HepG2 (cell line): ENCODE results near the gene ZBTB20. TPM values are rescaled to one million over a fixed set of nuclear protein-coding genes. Genes with fewer than 3 reads are reported as not detected.

Experiments used
- ATAC-seq: fragments of 200-7000 bp; cut with Tn5 transposase; 3 replicates; pipeline ENCODE4 v1.9.1; 2020; ENCODE audit warnings: mild to moderate bottlenecking, moderate library complexity
- BruUV-seq: library from RNA; stranded (reverse); fragments of 400-500 nt; replicated peaks from 2 replicates; lab custom pipeline; 2021; lab: Mats Ljungman, UMichigan
- CTCF ChIA-PET: fragments of 300-600 bp; formaldehyde crosslinking; extraction: SDS; loops from one replicate; lab custom pipeline; 2021; ENCODE audit warnings: low total read pairs, inconsistent platforms, low intra/inter-chr PET ratio; lab: Yijun Ruan, JAX
- POLR2A ChIA-PET: fragments of 350-600 bp; sonication (Branson Sonifier 250); formaldehyde crosslinking; loops from one replicate; lab custom pipeline; 2020; ENCODE audit warnings: antibody characterized with exemption, inconsistent platforms; lab: Yijun Ruan, JAX
- DNase-seq: peaks from one replicate; pipeline ENCODE4 v3.0.0-alpha.2; 2015; ENCODE audit warnings: low spot score
- FAIRE-seq: peaks from 3 replicates; lab custom pipeline; 2011; peaks lifted over from hg19 to GRCh38; lab: Jason Lieb, UNC
- H2AFZ ChIP-seq: one replicate; pipeline ENCODE4 v1.6.1; 2011; ENCODE audit warnings: low read length, inconsistent platforms
- H3K27ac ChIP-seq: fragments of 300-600 bp; 3 replicates; pipeline ENCODE4 v1.8.0; 2011; ENCODE audit warnings: mixed run types, mild to moderate bottlenecking, mixed read lengths, low read length, inconsistent platforms; ENCODE audit not compliant: insufficient read depth; ENCODE audit errors: extremely low read length
- H3K27me3 ChIP-seq, 2 experiments: fragments of 200-600 bp in 1 of 2; 2 replicates in 1 of 2; 3 replicates in 1 of 2; pipeline versions ENCODE4 v1.6.0 to v1.8.0; 2011; ENCODE audit warnings: low read length in 2 of 2, mild to moderate bottlenecking in 2 of 2, moderate library complexity in 2 of 2, inconsistent platforms in 1 of 2; ENCODE audit not compliant: insufficient read depth in 2 of 2, control insufficient read depth in 1 of 2
- H3K36me3 ChIP-seq, 2 experiments: fragments of 200-600 bp in 1 of 2; replicated peaks in 1 of 2; 2 replicates in 1 of 2; 3 replicates in 1 of 2; pipeline versions ENCODE4 v1.5.1 to v1.8.0; 2011; ENCODE audit warnings: low read length in 2 of 2, inconsistent platforms in 1 of 2; ENCODE audit not compliant: insufficient read depth in 2 of 2, control insufficient read depth in 1 of 2
- H3K4me1 ChIP-seq: 2 replicates; pipeline ENCODE4 v1.5.1; 2012; ENCODE audit warnings: low read length, inconsistent platforms; ENCODE audit not compliant: insufficient read depth
- H3K4me2 ChIP-seq: 2 replicates; pipeline ENCODE4 v1.6.0; 2011; ENCODE audit warnings: low read depth, low read length, inconsistent platforms
- H3K4me3 ChIP-seq, 3 experiments: fragments of 200-600 bp in 1 of 3; sonication (generic), shearing (Covaris generic) in 1 of 3; replicated peaks in 1 of 3; 2 replicates each; pipeline ENCODE4 v1.5.1; 2011 to 2016; ENCODE audit warnings: low read length in 3 of 3, inconsistent platforms in 2 of 3, low read depth in 2 of 3, mild to moderate bottlenecking in 2 of 3, control low read depth in 1 of 3, mixed read lengths in 1 of 3; ENCODE audit not compliant: insufficient read depth in 1 of 3
- H3K79me2 ChIP-seq: one replicate; pipeline ENCODE4 v1.6.1; 2011; ENCODE audit warnings: low read length, inconsistent platforms; ENCODE audit not compliant: insufficient read depth
- H3K9ac ChIP-seq: 2 replicates; pipeline ENCODE4 v1.6.0; 2011; ENCODE audit warnings: mild to moderate bottlenecking, low read depth, low read length, inconsistent platforms; ENCODE audit not compliant: insufficient read depth
- H3K9me3 ChIP-seq: 2 replicates; pipeline ENCODE4 v1.5.1; 2012; ENCODE audit warnings: mild to moderate bottlenecking, low read length
- H4K20me1 ChIP-seq: 2 replicates; pipeline ENCODE4 v1.6.0; 2011; ENCODE audit warnings: inconsistent platforms, mild to moderate bottlenecking, low read length, moderate library complexity; ENCODE audit not compliant: insufficient read depth
- ARID2 ChIP-seq: sonication (generic); formaldehyde crosslinking; IDR thresholded peaks from 2 replicates; pipeline ENCODE4 v1.8.1; 2022; ENCODE audit warnings: mild to moderate bottlenecking, missing genetic modification reagents, borderline replicate concordance
- FOXK1 ChIP-seq: sonication (generic); formaldehyde crosslinking; IDR thresholded peaks from 2 replicates; pipeline ENCODE4 v1.4.0; 2020; ENCODE audit warnings: low read depth, missing genetic modification reagents, borderline replicate concordance
- HINFP ChIP-seq: sonication (generic); formaldehyde crosslinking; IDR thresholded peaks from 2 replicates; pipeline ENCODE4 v1.4.0; 2020; ENCODE audit warnings: low read depth, mild to moderate bottlenecking, missing genetic modification reagents
- MTA3 ChIP-seq: sonication (generic); formaldehyde crosslinking; IDR thresholded peaks from 2 replicates; pipeline ENCODE4 v1.4.0; 2020; ENCODE audit warnings: missing genetic modification reagents
- POLR2A ChIP-seq, 2 experiments: IDR thresholded peaks; 2 replicates each; pipeline ENCODE4 v1.6.1; 2011; ENCODE audit warnings: low read depth in 2 of 2, low read length in 2 of 2, mild to moderate bottlenecking in 1 of 2, moderate library complexity in 1 of 2; ENCODE audit not compliant: insufficient read depth in 1 of 2
- SIX4 ChIP-seq: sonication (generic); formaldehyde crosslinking; IDR thresholded peaks from 2 replicates; pipeline ENCODE4 v1.4.0; 2020; ENCODE audit warnings: missing genetic modification reagents
- SUZ12 ChIP-seq: fragments of 150-350 bp; IDR thresholded peaks from 2 replicates; pipeline ENCODE4 v1.6.1; 2014; ENCODE audit warnings: low read depth, low read length
- ZBTB20 ChIP-seq: sonication (generic); formaldehyde crosslinking; IDR thresholded peaks from 2 replicates; pipeline ENCODE4 v1.8.1; 2023; ENCODE audit warnings: missing genetic modification reagents, low read depth, mild to moderate bottlenecking, borderline replicate concordance
- ZBTB7B ChIP-seq: sonication (generic); formaldehyde crosslinking; IDR thresholded peaks from 2 replicates; pipeline ENCODE4 v1.4.0; 2020; ENCODE audit warnings: missing genetic modification reagents
- ZMYM4 ChIP-seq: sonication (generic); formaldehyde crosslinking; IDR thresholded peaks from 2 replicates; pipeline ENCODE4 v1.8.1; 2023; ENCODE audit warnings: mild to moderate bottlenecking, missing genetic modification reagents
- ZNF256 ChIP-seq: sonication (generic); formaldehyde crosslinking; conservative IDR thresholded peaks from 2 replicates; pipeline ENCODE4 v1.4.0; 2020; ENCODE audit warnings: missing genetic modification reagents
- ZNF552 ChIP-seq: sonication (generic); formaldehyde crosslinking; IDR thresholded peaks from 2 replicates; pipeline ENCODE4 v1.9.0; 2022; ENCODE audit warnings: missing genetic modification reagents, mild to moderate bottlenecking, borderline replicate concordance
- ZNF580 ChIP-seq: IDR thresholded peaks from 2 replicates; pipeline ENCODE4 v1.6.1; 2016; ENCODE audit warnings: low read depth, borderline replicate concordance
- ZNF816 ChIP-seq: sonication (generic); formaldehyde crosslinking; IDR thresholded peaks from 2 replicates; pipeline ENCODE4 v1.8.0; 2022; ENCODE audit warnings: missing genetic modification reagents, mild to moderate bottlenecking, borderline replicate concordance
- ZZZ3 ChIP-seq: sonication (generic); formaldehyde crosslinking; IDR thresholded peaks from 2 replicates; pipeline ENCODE4 v1.4.0; 2020; ENCODE audit warnings: missing genetic modification reagents, mild to moderate bottlenecking, borderline replicate concordance
- WGBS: methylation state at CpG from one replicate; pipeline ENCODE4 v1.1.6; 2017; ENCODE audit warnings: low lambda C conversion rate; 5-methylcytosine and 5-hydroxymethylcytosine counted together
- in situ Hi-C: cut with HindIII; loops from 2 replicates; pipeline ENCODE4 v1.10.0; 2017; ENCODE audit warnings: low pct_unique_long_range_greater_than_20kb; ENCODE audit not compliant: extremely low pct_ligation_motif_present
- intact Hi-C: fragments of 100-400 bp; cut with micrococcal nuclease; formaldehyde crosslinking; loops from one replicate; pipeline ENCODE4 v1.10.0; 2022; ENCODE audit not compliant: unreplicated experiment
- polyA plus RNA-seq, 8 experiments: library from polyadenylated mRNA; depleted of rRNA in 3 of 8; stranded (reverse) in 7 of 8; unstranded in 1 of 8; fragments of >200 nt; fragmentation: Illumina TruSeq in 4 of 8; extraction: Trizol in 4 of 8; gene quantifications; 2 replicates each; pipeline versions ENCODE4 v1.2.1 to v1.2.3, GENCODE V29; 2011 to 2016; ENCODE audit warnings: low read depth in 4 of 8, missing spikeins in 1 of 8, mixed read lengths in 1 of 8; ENCODE audit not compliant: insufficient read depth in 1 of 8
- total RNA-seq, 5 experiments: library from RNA; depleted of rRNA; stranded (reverse); fragments of >200 nt; fragmentation: Illumina TruSeq; extraction: Trizol; gene quantifications; 2 replicates each; pipeline ENCODE4 v1.2.3, GENCODE V29; 2016; ENCODE audit warnings: low read depth in 1 of 5
- TF ChIP-seq, protein P1 (sequence below): IDR thresholded peaks from 2 replicates; pipeline ENCODE4 v1.6.1; 2018; ENCODE audit warnings: missing genetic modification reagents

The ZBTB20 gene
- total and polyA plus RNA-seq, 2 of the 13 experiments (the other 11 are each of a cell fraction or from before 2014, with no cell fraction given), result 1.9 to 8.8 TPM

DNA sequence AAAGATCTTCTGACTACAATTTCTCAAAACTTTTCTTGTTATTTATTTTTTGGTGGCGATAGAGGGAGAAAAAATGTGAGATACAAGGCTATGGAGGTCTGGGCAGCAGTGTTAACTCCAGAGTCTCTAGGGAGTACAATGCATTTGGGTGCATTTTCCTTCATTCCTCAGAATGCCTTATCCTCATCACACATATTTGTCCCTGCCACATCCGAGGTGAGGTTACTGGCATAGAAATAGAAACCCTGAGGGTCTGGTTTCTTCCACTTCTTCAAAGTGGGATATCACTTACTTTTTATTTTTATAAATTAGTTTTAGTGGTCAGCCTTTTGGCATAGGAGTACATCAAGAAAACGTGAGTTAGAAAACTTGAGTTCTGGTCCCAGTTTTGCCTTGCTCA, 702.9 kb downstream of the ZBTB20 start:
- no peak for DNase-seq
- Histone ChIP-seq H3K4me2 (no peak overlapping the region), H3K9me3 (no peaks in the 10 kb centered on the region), H4K20me1 (no peaks in the 10 kb centered on the region; the same call in 1 of the 2 replicates), H2AFZ (no peak overlapping the region), H3K27me3 (no peaks in the 10 kb centered on the region), H3K4me1 (no peaks in the 10 kb centered on the region), H3K4me3 (no peak overlapping the region), H3K79me2 (no peaks in the 10 kb centered on the region), H3K9ac (no peak overlapping the region), H3K27ac (no peak overlapping the region), H3K36me3 (no peaks in the 10 kb centered on the region)
- intact Hi-C loops (no loop called here), in situ Hi-C loops (no loop called here)
- ChIA-PET CTCF (no interaction called here), POLR2A (no interaction called here)
- WGBS, result 94% methylated on average over 3 of the region's 3 CpGs
- FAIRE-seq, result no peak
- ATAC-seq, result no peak
- no peak for TF ChIP-seq HINFP (CRISPR knock-in tag)
- TF ChIP-seq ZNF816 (CRISPR knock-in tag), result no peak
- TF ChIP-seq SIX4 (CRISPR knock-in tag), result no peak
- no peak for TF ChIP-seq FOXK1
- TF ChIP-seq POLR2A (IDR thresholded peaks at IDR 0.05; ENCODE audit: insufficient read depth in 1 of 2, low read depth in 2 of 2, low read length in 2 of 2), result no peak
- TF ChIP-seq ZZZ3, result no peak
- no peak for TF ChIP-seq ZBTB7B (CRISPR knock-in tag)
- TF ChIP-seq ZNF256 (CRISPR knock-in tag), result no peak
- BruUV-seq, result no TSS peak

DNA sequence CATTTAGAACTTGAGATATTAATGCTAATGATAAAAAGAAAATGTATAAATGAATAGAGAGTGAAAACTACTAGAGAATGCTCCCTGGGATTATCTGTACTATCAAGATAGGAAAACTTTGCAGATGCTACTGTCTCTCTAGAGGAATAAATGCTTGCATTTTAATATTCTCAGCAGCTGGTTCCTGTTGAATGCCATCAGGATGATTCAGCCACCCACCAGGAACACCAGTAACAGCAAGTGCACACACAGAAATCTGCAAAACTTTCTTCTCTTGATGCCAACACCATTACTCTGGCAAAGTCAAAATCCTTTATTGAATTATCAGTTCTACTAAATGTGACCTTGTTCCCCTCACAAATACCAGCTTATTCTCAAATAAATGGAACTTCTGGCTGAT, 704.8 kb downstream of the ZBTB20 start:
- intact Hi-C loops, result no loop called here
- in situ Hi-C loops, result no loop called here
- no peaks in the 10 kb centered on the region; the same call in 1 of the 2 replicates for H4K20me1 ChIP-seq
- H2AFZ ChIP-seq, result no peak overlapping the region
- BruUV-seq, result no TSS peak
- no peaks in the 10 kb centered on the region for H3K27me3 ChIP-seq
- no peak overlapping the region for H3K4me2 ChIP-seq
- H3K4me1 ChIP-seq, result no peaks in the 10 kb centered on the region
- H3K4me3 ChIP-seq, result no peak overlapping the region
- POLR2A ChIA-PET, result no interaction called here
- H3K36me3 ChIP-seq, result no peaks in the 10 kb centered on the region
- FAIRE-seq, result no peak
- CTCF ChIA-PET, result no interaction called here
- no peak for ATAC-seq
- H3K9ac ChIP-seq, result no peak overlapping the region
- no peaks in the 10 kb centered on the region for H3K79me2 ChIP-seq
- no peaks in the 10 kb centered on the region for H3K9me3 ChIP-seq
- DNase-seq, result no peak
- no peak overlapping the region for H3K27ac ChIP-seq
- no peak for TF ChIP-seq ZNF552 (CRISPR knock-in tag)
- TF ChIP-seq ZMYM4 (CRISPR knock-in tag), result no peak
- TF ChIP-seq MTA3 (CRISPR knock-in tag), result no peak
- TF ChIP-seq, protein P1, sequence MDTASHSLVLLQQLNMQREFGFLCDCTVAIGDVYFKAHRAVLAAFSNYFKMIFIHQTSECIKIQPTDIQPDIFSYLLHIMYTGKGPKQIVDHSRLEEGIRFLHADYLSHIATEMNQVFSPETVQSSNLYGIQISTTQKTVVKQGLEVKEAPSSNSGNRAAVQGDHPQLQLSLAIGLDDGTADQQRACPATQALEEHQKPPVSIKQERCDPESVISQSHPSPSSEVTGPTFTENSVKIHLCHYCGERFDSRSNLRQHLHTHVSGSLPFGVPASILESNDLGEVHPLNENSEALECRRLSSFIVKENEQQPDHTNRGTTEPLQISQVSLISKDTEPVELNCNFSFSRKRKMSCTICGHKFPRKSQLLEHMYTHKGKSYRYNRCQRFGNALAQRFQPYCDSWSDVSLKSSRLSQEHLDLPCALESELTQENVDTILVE (CRISPR knock-in tag), result no peak
- TF ChIP-seq ZNF580 (CRISPR knock-in tag), result no peak
- TF ChIP-seq SUZ12, result no peak
- no peak for TF ChIP-seq ZBTB20 (CRISPR knock-in tag)
- no peak for TF ChIP-seq ARID2
